Measurements from ENCODE around the gene TNFRSF9.

The TNFRSF9 gene

DNA sequence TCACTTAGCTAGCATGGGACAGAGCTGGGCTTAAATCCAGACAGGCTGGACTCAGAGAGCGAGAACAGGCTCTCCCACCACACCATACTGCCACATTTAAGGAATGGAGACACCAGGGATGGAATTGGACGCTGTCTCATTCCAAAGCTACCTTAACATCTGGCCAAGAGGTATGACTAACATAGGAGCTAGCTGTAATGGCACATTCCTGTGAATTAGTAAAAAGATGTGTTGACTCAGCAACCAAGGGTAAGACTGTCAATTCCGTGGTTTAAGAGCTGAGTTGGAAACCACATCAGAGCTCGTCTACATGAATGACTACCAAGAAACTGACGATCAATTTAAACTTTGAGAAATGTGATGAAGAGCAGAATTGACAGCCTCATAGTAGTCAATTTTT, 8.3 kb upstream of the TNFRSF9 start:
- TF ChIP-seq ZNF274 (IDR thresholded peaks at IDR 0.05; ENCODE audit: low read depth, low read length) = no peak
- no peak for TF ChIP-seq SUZ12 (IDR thresholded peaks at IDR 0.05; ENCODE audit: extremely low read depth, insufficient read depth, insufficient read length)
- TF ChIP-seq YY1 (IDR thresholded peaks at IDR 0.05; ENCODE audit: insufficient read depth, insufficient read length) = no peak
- H3K4me1 ChIP-seq (ENCODE audit: insufficient read depth, insufficient read length) = no peaks in the 10 kb centered on the region
- DNase-seq (ENCODE audit: low read depth, low spot score) = no peak

DNA sequence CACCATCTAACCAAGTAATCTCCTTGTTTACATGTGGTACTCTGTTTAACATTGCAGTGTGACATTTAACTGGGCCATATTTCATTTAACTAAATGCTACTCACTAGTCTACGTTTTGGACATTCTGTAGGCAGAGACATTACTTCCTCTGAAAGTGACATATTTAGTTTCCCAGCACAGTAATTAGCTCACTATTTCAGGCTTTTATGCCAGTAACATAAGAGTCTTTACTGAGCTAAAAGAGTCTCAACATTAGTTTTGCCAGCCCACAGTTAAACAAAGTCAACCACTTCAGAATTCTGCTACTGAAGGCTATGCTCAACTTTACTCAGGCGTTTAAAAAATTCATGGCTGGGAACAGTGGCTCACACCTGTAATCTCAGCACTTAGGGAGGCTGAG, 2.6 kb upstream of the TNFRSF9 start:
- no peak overlapping the region for H3K9ac ChIP-seq (ENCODE audit: insufficient read length, low read depth)
- TF ChIP-seq SUZ12 (IDR thresholded peaks at IDR 0.05; ENCODE audit: extremely low read depth, insufficient read depth, insufficient read length) (no peak), YY1 (IDR thresholded peaks at IDR 0.05; ENCODE audit: insufficient read depth, insufficient read length) (no peak), ZNF274 (IDR thresholded peaks at IDR 0.05; ENCODE audit: low read depth, low read length) (no peak)
- no peak for DNase-seq (ENCODE audit: low read depth, low spot score)
- H3K4me1 ChIP-seq (ENCODE audit: insufficient read depth, insufficient read length) = no peaks in the 10 kb centered on the region
- no peak overlapping the region for H3K4me3 ChIP-seq (ENCODE audit: insufficient read length, low read depth)
- no peaks in the 10 kb centered on the region for H3K9me3 ChIP-seq (ENCODE audit: insufficient read depth, low read length)
- H3K36me3 ChIP-seq (ENCODE audit: insufficient read depth, insufficient read length, low read length) = no peaks in the 10 kb centered on the region
- H3K27me3 ChIP-seq (ENCODE audit: insufficient read depth, insufficient read length) = peaks cover 52% of the 10 kb centered on the region

More for the DNA sequence above, 8.3 kb upstream of the TNFRSF9 start:
- H3K27me3 ChIP-seq (ENCODE audit: insufficient read depth, insufficient read length) = peaks cover 2% of the 10 kb centered on the region
- no peaks in the 10 kb centered on the region for H3K36me3 ChIP-seq (ENCODE audit: insufficient read depth, insufficient read length, low read length)
- H3K9me3 ChIP-seq (ENCODE audit: insufficient read depth, low read length) = no peaks in the 10 kb centered on the region
- H3K4me3 ChIP-seq (ENCODE audit: insufficient read length, low read depth) = no peak overlapping the region
- no peak overlapping the region for H3K9ac ChIP-seq (ENCODE audit: insufficient read length, low read depth)

DNA sequence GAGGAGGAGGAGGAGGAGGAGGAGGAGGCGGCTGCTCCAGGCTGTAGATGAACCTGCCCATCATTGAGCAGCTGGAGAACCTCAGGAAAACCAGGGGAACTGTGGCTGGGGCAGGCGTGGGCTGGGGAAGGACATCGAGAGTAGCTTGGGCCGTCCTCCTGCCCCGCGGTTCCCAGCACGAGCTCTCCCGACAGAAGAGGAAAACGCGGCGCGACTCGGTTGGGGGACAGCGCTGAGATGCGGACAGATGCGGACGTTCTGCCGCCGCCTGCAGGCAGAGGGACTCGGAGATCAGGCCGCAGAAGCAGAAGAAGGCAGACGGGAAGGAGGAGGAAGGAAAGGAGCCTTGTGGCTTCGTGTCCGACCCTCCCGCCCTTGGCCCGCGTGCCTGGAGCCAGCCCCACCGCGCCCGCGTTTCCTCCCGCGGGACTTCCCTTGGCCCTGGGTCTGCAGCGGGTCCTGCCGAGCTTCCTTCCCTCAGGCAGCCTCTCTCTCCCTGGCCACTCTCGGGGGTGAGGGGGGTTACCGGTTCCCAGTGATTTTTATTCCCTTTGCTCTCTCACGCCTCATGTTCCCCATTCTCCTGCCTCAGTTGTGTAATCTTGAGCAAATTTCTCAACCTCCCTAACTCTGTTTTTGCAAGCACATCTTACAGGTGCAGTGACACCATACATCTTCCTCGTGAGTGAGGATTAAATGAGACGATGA, 1.7 kb upstream of the TNFRSF9 start:
- peak; percentile 75 for TF ChIP-seq SUZ12 (IDR thresholded peaks at IDR 0.05; ENCODE audit: extremely low read depth, insufficient read depth, insufficient read length)
- TF ChIP-seq ZNF274 (IDR thresholded peaks at IDR 0.05; ENCODE audit: low read depth, low read length) = no peak
- H3K4me1 ChIP-seq (ENCODE audit: insufficient read depth, insufficient read length) = no peaks in the 10 kb centered on the region
- H3K36me3 ChIP-seq (ENCODE audit: insufficient read depth, insufficient read length, low read length) = no peaks in the 10 kb centered on the region
- H3K27me3 ChIP-seq (ENCODE audit: insufficient read depth, insufficient read length) = peaks cover 53% of the 10 kb centered on the region
- H3K9ac ChIP-seq (ENCODE audit: insufficient read length, low read depth) = no peak overlapping the region
- H3K9me3 ChIP-seq (ENCODE audit: insufficient read depth, low read length) = no peaks in the 10 kb centered on the region
- peak overlapping the region; percentile 15 for H3K4me3 ChIP-seq (ENCODE audit: insufficient read length, low read depth)
- DNase-seq (ENCODE audit: low read depth, low spot score) = peak; percentile 36

DNA sequence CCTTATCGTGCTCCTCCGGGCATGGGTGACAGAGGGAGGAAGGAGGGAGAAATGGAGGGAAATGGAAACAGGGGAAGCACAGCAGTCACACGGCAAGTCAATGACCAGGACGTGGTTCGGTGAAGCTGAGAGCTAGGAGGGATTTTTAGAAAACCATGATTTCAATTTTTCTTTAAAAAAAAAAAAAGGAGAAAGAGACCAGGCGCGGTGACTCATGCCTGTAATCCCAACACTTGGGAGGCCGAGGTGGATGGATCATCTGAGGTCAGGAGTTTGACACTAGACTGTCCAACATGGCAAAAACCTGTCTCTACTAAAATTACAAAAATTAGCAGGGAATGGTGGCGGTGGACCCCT, 776 bp upstream of the TNFRSF9 start:
- H3K9me3 ChIP-seq (ENCODE audit: insufficient read depth, low read length) = no peaks in the 10 kb centered on the region
- TF ChIP-seq SUZ12 (IDR thresholded peaks at IDR 0.05; ENCODE audit: extremely low read depth, insufficient read depth, insufficient read length) (no peak), YY1 (IDR thresholded peaks at IDR 0.05; ENCODE audit: insufficient read depth, insufficient read length) (no peak), ZNF274 (IDR thresholded peaks at IDR 0.05; ENCODE audit: low read depth, low read length) (no peak)
- no peaks in the 10 kb centered on the region for H3K36me3 ChIP-seq (ENCODE audit: insufficient read depth, insufficient read length, low read length)
- H3K27me3 ChIP-seq (ENCODE audit: insufficient read depth, insufficient read length) = peaks cover 61% of the 10 kb centered on the region
- no peak overlapping the region for H3K4me3 ChIP-seq (ENCODE audit: insufficient read length, low read depth)
- no peak for DNase-seq (ENCODE audit: low read depth, low spot score)
- H3K9ac ChIP-seq (ENCODE audit: insufficient read length, low read depth) = no peak overlapping the region
- H3K4me1 ChIP-seq (ENCODE audit: insufficient read depth, insufficient read length) = no peaks in the 10 kb centered on the region

- H3K9ac ChIP-seq (ENCODE audit: insufficient read length, low read depth) = no peak overlapping the region
- no peak for DNase-seq (ENCODE audit: low read depth, low spot score)
- H3K9me3 ChIP-seq (ENCODE audit: insufficient read depth, low read length) = no peaks in the 10 kb centered on the region
- TF ChIP-seq YY1 (IDR thresholded peaks at IDR 0.05; ENCODE audit: insufficient read depth, insufficient read length) (no peak), ZNF274 (IDR thresholded peaks at IDR 0.05; ENCODE audit: low read depth, low read length) (no peak), SUZ12 (IDR thresholded peaks at IDR 0.05; ENCODE audit: extremely low read depth, insufficient read depth, insufficient read length) (no peak)
- no peak overlapping the region for H3K4me3 ChIP-seq (ENCODE audit: insufficient read length, low read depth)
- no peaks in the 10 kb centered on the region for H3K36me3 ChIP-seq (ENCODE audit: insufficient read depth, insufficient read length, low read length)
- H3K4me1 ChIP-seq (ENCODE audit: insufficient read depth, insufficient read length) = no peaks in the 10 kb centered on the region
- H3K27me3 ChIP-seq (ENCODE audit: insufficient read depth, insufficient read length) = peaks cover 63% of the 10 kb centered on the region
Measured at GRCh38 chr1:7940034-7940433, 605 bp downstream of the TNFRSF9 start.

DNA sequence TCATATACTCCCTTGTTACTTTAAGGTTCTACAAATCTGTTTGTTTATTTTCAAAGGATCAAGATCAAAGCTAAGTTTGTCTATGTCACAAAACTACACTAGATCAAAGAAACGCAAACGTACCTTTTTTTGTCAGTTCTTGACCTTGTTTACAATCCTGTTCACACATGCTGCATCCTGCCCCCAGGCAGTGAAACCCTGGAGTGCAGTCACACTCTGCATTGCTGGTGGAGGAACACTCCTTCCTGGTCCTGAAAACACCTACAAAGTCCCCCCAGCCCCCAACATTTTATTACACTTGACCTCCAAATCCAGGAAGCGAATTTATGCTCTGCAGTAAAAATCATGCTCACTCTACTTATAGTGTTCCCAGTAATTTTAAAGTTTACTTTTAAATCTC, 2.6 kb downstream of the TNFRSF9 start:
- no peak for TF ChIP-seq ZNF274 (IDR thresholded peaks at IDR 0.05; ENCODE audit: low read depth, low read length)
- no peak for TF ChIP-seq YY1 (IDR thresholded peaks at IDR 0.05; ENCODE audit: insufficient read depth, insufficient read length)
- TF ChIP-seq SUZ12 (IDR thresholded peaks at IDR 0.05; ENCODE audit: extremely low read depth, insufficient read depth, insufficient read length) = no peak
- DNase-seq (ENCODE audit: low read depth, low spot score) = no peak
- H3K9me3 ChIP-seq (ENCODE audit: insufficient read depth, low read length) = no peaks in the 10 kb centered on the region
- no peaks in the 10 kb centered on the region for H3K4me1 ChIP-seq (ENCODE audit: insufficient read depth, insufficient read length)
- no peak overlapping the region for H3K4me3 ChIP-seq (ENCODE audit: insufficient read length, low read depth)
- peaks cover 52% of the 10 kb centered on the region for H3K27me3 ChIP-seq (ENCODE audit: insufficient read depth, insufficient read length)
- no peaks in the 10 kb centered on the region for H3K36me3 ChIP-seq (ENCODE audit: insufficient read depth, insufficient read length, low read length)
- no peak overlapping the region for H3K9ac ChIP-seq (ENCODE audit: insufficient read length, low read depth)

GRCh38 chr1:7932524-7933138, 8.0 kb downstream of the TNFRSF9 start:
- H3K27me3 ChIP-seq (ENCODE audit: insufficient read depth, insufficient read length) = peaks cover 11% of the 10 kb centered on the region
- no peaks in the 10 kb centered on the region for H3K9me3 ChIP-seq (ENCODE audit: insufficient read depth, low read length)
- TF ChIP-seq YY1 (IDR thresholded peaks at IDR 0.05; ENCODE audit: insufficient read depth, insufficient read length) = no peak
- TF ChIP-seq ZNF274 (IDR thresholded peaks at IDR 0.05; ENCODE audit: low read depth, low read length) = no peak
- TF ChIP-seq SUZ12 (IDR thresholded peaks at IDR 0.05; ENCODE audit: extremely low read depth, insufficient read depth, insufficient read length) = no peak
- H3K36me3 ChIP-seq (ENCODE audit: insufficient read depth, insufficient read length, low read length) = no peaks in the 10 kb centered on the region
- no peak overlapping the region for H3K4me3 ChIP-seq (ENCODE audit: insufficient read length, low read depth)
- H3K4me1 ChIP-seq (ENCODE audit: insufficient read depth, insufficient read length) = no peaks in the 10 kb centered on the region
- DNase-seq (ENCODE audit: low read depth, low spot score) = no peak
- no peak overlapping the region for H3K9ac ChIP-seq (ENCODE audit: insufficient read length, low read depth)
